Parathyroid adenoma (tissue), 2 donors: ENCODE measurements around the gene TRNP1.

ENCODE experiments used
- H2AFZ ChIP-seq: fragments of 300-600 bp; sonication (generic); one replicate; pipeline ENCODE4 v1.7.0; 2017; ENCODE audit warnings: antibody characterized with exemption, mild to moderate bottlenecking
- H3K27ac ChIP-seq: fragments of 300-600 bp; sonication (generic); one replicate; pipeline ENCODE4 v1.7.0; 2017
- H3K27me3 ChIP-seq: fragments of 300-600 bp; sonication (generic); one replicate; pipeline ENCODE4 v1.7.0; 2017; ENCODE audit warnings: low read length; ENCODE audit not compliant: control insufficient read depth, insufficient read depth
- H3K36me3 ChIP-seq: fragments of 300-600 bp; sonication (generic); one replicate; pipeline ENCODE4 v1.7.0; 2017; ENCODE audit warnings: low read length; ENCODE audit not compliant: control insufficient read depth, insufficient read depth
- H3K4me1 ChIP-seq: fragments of 300-600 bp; sonication (generic); one replicate; pipeline ENCODE4 v1.7.0; 2017; ENCODE audit warnings: control low read depth
- H3K4me2 ChIP-seq: fragments of 300-600 bp; sonication (generic); one replicate; pipeline ENCODE4 v1.7.0; 2017; ENCODE audit warnings: low read length
- H3K4me3 ChIP-seq: fragments of 300-600 bp; sonication (generic); one replicate; pipeline ENCODE4 v1.7.0; 2017; ENCODE audit warnings: low read depth, low read length
- H3K79me2 ChIP-seq: fragments of 300-600 bp; sonication (generic); one replicate; pipeline ENCODE4 v1.7.0; 2017; ENCODE audit warnings: control low read depth
- H3K9ac ChIP-seq: fragments of 300-600 bp; sonication (generic); one replicate; pipeline ENCODE4 v1.7.0; 2017; ENCODE audit warnings: mild to moderate bottlenecking
- H3K9me3 ChIP-seq: fragments of 300-600 bp; sonication (generic); one replicate; pipeline ENCODE4 v1.7.0; 2017; ENCODE audit warnings: low read length; ENCODE audit not compliant: control insufficient read depth
- CTCF ChIP-seq: fragments of 300-600 bp; sonication (generic); IDR thresholded peaks from one replicate; pipeline ENCODE4 v1.7.0; 2017; ENCODE audit warnings: antibody characterized with exemption, mild to moderate bottlenecking
- donor health status: primary hyperparathyroidism.

TRNP1 gene

GRCh38 chr1:26949266-26949925 lies 44.1 kb upstream of the TRNP1 start:
- Histone ChIP-seq H3K4me1 (no peaks in the 10 kb centered on the region), H3K4me2 (no peak overlapping the region), H3K9me3 (no peaks in the 10 kb centered on the region), H3K9ac (no peak overlapping the region), H3K79me2 (peaks cover 2% of the 10 kb centered on the region), H3K36me3 (no peaks in the 10 kb centered on the region), H3K27me3 (no peaks in the 10 kb centered on the region), H3K27ac (no peak overlapping the region), H2AFZ (no peak overlapping the region), H3K4me3 (no peak overlapping the region)
- no peak for TF ChIP-seq CTCF

- H3K36me3 ChIP-seq = no peaks in the 10 kb centered on the region
- no peak overlapping the region for H3K4me3 ChIP-seq
- H3K27ac ChIP-seq = no peak overlapping the region
- H3K9me3 ChIP-seq = no peaks in the 10 kb centered on the region
- no peak for TF ChIP-seq CTCF
- no peak overlapping the region for H3K9ac ChIP-seq
- H3K79me2 ChIP-seq = peaks cover 2% of the 10 kb centered on the region
- no peak overlapping the region for H3K4me2 ChIP-seq
- no peak overlapping the region for H2AFZ ChIP-seq
- no peaks in the 10 kb centered on the region for H3K4me1 ChIP-seq
- H3K27me3 ChIP-seq = no peaks in the 10 kb centered on the region
These were observed 43.6 kb upstream of the TRNP1 start for GRCh38 chr1:26949926-26950319.

GRCh38 chr1:26950602-26951001 lies 42.9 kb upstream of the TRNP1 start:
- Histone ChIP-seq H3K27ac (no peak overlapping the region), H3K27me3 (no peaks in the 10 kb centered on the region), H3K9ac (no peak overlapping the region), H3K4me1 (no peaks in the 10 kb centered on the region), H3K36me3 (no peaks in the 10 kb centered on the region), H3K79me2 (peaks cover 2% of the 10 kb centered on the region), H3K4me3 (no peak overlapping the region), H3K4me2 (no peak overlapping the region), H3K9me3 (no peaks in the 10 kb centered on the region), H2AFZ (no peak overlapping the region)
- no peak for TF ChIP-seq CTCF

- Histone ChIP-seq H3K4me3 (no peak overlapping the region), H2AFZ (no peak overlapping the region), H3K36me3 (no peaks in the 10 kb centered on the region), H3K9me3 (no peaks in the 10 kb centered on the region), H3K27ac (no peak overlapping the region), H3K27me3 (no peaks in the 10 kb centered on the region), H3K9ac (no peak overlapping the region), H3K4me1 (no peaks in the 10 kb centered on the region), H3K79me2 (peaks cover 2% of the 10 kb centered on the region), H3K4me2 (no peak overlapping the region)
- no peak for TF ChIP-seq CTCF
These were observed 42.3 kb upstream of the TRNP1 start for GRCh38 chr1:26951216-26951615.

GRCh38 chr1:26951821-26952497 lies 41.5 kb upstream of the TRNP1 start:
- H3K9ac ChIP-seq = no peak overlapping the region
- no peak for TF ChIP-seq CTCF
- no peaks in the 10 kb centered on the region for H3K36me3 ChIP-seq
- H3K27ac ChIP-seq = no peak overlapping the region
- H3K4me2 ChIP-seq = no peak overlapping the region
- H3K4me1 ChIP-seq = no peaks in the 10 kb centered on the region
- no peaks in the 10 kb centered on the region for H3K9me3 ChIP-seq
- no peak overlapping the region for H3K4me3 ChIP-seq
- H3K27me3 ChIP-seq = no peaks in the 10 kb centered on the region
- H2AFZ ChIP-seq = no peak overlapping the region
- peaks cover 2% of the 10 kb centered on the region for H3K79me2 ChIP-seq
